ENCODE data around the gene REM2. TPM values are rescaled to one million over a fixed set of nuclear protein-coding genes. Genes with fewer than 3 reads are reported as not detected.

REM2 gene
- total RNA-seq, 1 experiment from 2014 or later, result 0.47 TPM

DNA sequence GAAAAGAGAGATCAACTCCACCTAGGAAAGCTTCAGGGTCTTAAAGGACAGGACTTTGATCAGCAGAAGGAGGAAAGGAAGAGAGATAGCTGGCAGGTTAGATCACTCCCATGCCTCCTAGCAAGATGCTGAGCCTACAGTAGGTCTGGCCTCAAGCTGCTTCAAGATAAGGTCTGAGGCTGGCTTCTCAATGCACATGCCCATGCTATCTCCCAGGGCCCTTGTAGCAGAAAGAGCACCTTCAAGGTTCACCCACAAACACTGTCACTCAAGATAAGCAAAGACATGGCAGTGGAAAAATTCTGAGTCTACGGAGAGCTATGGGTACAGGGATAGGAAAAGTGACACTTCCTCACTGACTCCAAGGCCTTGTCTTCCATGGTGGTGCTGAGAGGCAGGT, 14.3 kb downstream of the REM2 start (continued):
- TF ChIP-seq FOSL1 (IDR thresholded peaks at IDR 0.05; ENCODE audit: low read depth) (no peak), EZH2phosphoT487 (IDR thresholded peaks at IDR 0.05; ENCODE audit: borderline replicate concordance) (no peak), SRF (IDR thresholded peaks at IDR 0.05; ENCODE audit: low read depth) (no peak), EZH2 (IDR thresholded peaks at IDR 0.05) (no peak), ZFX (IDR thresholded peaks at IDR 0.05) (no peak)
- TF ChIP-seq, protein P1, sequence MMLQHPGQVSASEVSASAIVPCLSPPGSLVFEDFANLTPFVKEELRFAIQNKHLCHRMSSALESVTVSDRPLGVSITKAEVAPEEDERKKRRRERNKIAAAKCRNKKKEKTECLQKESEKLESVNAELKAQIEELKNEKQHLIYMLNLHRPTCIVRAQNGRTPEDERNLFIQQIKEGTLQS (IDR thresholded peaks at IDR 0.05), result no peak

DNA sequence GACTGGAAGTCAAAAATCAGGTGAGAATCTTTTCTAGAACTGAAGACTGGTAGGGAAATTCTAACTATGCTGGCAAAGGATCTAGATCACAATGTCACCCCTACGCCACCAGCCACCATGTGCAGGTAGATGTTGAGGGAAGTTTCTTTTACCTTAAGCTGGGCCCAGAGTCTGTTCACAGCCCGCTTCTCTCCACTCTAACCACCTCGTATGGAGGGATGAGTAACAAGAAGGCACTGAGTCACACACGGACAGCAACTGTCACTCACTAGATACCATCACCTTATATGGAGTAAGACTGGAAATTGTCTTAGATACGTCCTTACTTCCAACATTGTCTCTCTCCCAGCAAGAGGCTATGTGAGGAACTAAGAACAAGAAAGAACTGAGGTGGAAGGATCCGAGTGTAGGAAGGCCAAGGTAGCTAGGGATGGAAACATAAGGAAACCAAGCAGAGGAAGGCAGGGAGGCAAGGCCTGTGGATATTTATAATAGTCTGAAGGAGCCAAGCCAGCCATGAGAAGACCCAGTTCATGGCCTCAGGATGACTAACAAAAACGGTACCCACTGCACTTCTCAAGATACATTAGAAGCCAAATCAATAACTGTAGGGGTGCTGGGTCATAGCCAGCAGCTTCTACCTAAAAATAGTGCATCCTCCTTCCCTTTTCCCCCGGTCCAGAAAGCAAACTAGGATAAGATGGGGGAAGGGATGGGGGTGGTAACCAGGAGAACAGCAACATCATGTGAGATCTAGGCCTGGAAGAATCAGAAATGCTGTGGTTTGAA, 15.5 kb downstream of the REM2 start:
- Histone ChIP-seq H2AFZ (ENCODE audit: low read depth, low read length, poor library complexity, severe bottlenecking) (no peak overlapping the region), H3K4me1 (ENCODE audit: control insufficient read depth in 1 of 2, insufficient read depth in 2 of 2, low read length in 2 of 2) (peaks cover 0 to 22% of the 10 kb centered on the region in 2 experiments; a peak in 2 of 4 replicates), H3K9me2 (ENCODE audit: insufficient read depth) (no peaks in the 10 kb centered on the region), H3K36me3 (ENCODE audit: control insufficient read depth in 1 of 2, insufficient read depth in 2 of 2, low read length in 2 of 2) (peaks cover 14 to 21% of the 10 kb centered on the region in 2 experiments; a peak in 3 of 4 replicates), H4K20me1 (ENCODE audit: insufficient read depth) (no peaks in the 10 kb centered on the region), H3K9ac (ENCODE audit: low read length) (peak overlapping the region; percentile 16; the same call in 1 of the 2 replicates), H3K79me2 (ENCODE audit: insufficient read depth, low read length) (no peaks in the 10 kb centered on the region), H3K4me3 (replicated peaks in 1 of 2; ENCODE audit: low read depth in 1 of 2, low read length in 2 of 2) (no peak overlapping the region), H3K9me3 (ENCODE audit: control insufficient read depth in 1 of 2, insufficient read depth in 1 of 2, low read depth in 1 of 2, low read length in 2 of 2) (no peaks in the 10 kb centered on the region), H3K27me3 (ENCODE audit: insufficient read depth, low read length) (no peaks in the 10 kb centered on the region), H3K27ac (ENCODE audit: low read depth, low read length) (no peak overlapping the region), H3K4me2 (ENCODE audit: low read length) (peak overlapping the region; percentile 53)
- ATAC-seq (peak; percentile 59), DNase-seq (ENCODE audit: low read depth, low spot score) (no peak)
- TF ChIP-seq TCF7L2 (IDR thresholded peaks at IDR 0.05; ENCODE audit: borderline replicate concordance, extremely low read depth, insufficient read depth, insufficient read length), result no peak
- TF ChIP-seq POLR2A (IDR thresholded peaks at IDR 0.05; ENCODE audit: borderline replicate concordance, extremely low read depth, insufficient read depth, insufficient read length), result no peak
- TF ChIP-seq JUND (IDR thresholded peaks at IDR 0.05), result no peak
- no peak for TF ChIP-seq YY1 (IDR thresholded peaks at IDR 0.05; ENCODE audit: extremely low read depth, insufficient replicate concordance, low read depth, low read length)
- 0 out of 2 replicates have a peak, but pooled peaks have one; percentile 23 for TF ChIP-seq FOSL1 (IDR thresholded peaks at IDR 0.05; ENCODE audit: low read depth)
- peak; percentile 83 for TF ChIP-seq SRF (IDR thresholded peaks at IDR 0.05; ENCODE audit: low read depth)
- TF ChIP-seq, protein P2, sequence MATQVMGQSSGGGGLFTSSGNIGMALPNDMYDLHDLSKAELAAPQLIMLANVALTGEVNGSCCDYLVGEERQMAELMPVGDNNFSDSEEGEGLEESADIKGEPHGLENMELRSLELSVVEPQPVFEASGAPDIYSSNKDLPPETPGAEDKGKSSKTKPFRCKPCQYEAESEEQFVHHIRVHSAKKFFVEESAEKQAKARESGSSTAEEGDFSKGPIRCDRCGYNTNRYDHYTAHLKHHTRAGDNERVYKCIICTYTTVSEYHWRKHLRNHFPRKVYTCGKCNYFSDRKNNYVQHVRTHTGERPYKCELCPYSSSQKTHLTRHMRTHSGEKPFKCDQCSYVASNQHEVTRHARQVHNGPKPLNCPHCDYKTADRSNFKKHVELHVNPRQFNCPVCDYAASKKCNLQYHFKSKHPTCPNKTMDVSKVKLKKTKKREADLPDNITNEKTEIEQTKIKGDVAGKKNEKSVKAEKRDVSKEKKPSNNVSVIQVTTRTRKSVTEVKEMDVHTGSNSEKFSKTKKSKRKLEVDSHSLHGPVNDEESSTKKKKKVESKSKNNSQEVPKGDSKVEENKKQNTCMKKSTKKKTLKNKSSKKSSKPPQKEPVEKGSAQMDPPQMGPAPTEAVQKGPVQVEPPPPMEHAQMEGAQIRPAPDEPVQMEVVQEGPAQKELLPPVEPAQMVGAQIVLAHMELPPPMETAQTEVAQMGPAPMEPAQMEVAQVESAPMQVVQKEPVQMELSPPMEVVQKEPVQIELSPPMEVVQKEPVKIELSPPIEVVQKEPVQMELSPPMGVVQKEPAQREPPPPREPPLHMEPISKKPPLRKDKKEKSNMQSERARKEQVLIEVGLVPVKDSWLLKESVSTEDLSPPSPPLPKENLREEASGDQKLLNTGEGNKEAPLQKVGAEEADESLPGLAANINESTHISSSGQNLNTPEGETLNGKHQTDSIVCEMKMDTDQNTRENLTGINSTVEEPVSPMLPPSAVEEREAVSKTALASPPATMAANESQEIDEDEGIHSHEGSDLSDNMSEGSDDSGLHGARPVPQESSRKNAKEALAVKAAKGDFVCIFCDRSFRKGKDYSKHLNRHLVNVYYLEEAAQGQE (IDR thresholded peaks at IDR 0.05; ENCODE audit: low read depth), result no peak
- TF ChIP-seq SIN3A (IDR thresholded peaks at IDR 0.05; ENCODE audit: low read depth), result no peak
- TF ChIP-seq EZH2phosphoT487 (IDR thresholded peaks at IDR 0.05; ENCODE audit: borderline replicate concordance), result no peak
- TF ChIP-seq, protein P3, sequence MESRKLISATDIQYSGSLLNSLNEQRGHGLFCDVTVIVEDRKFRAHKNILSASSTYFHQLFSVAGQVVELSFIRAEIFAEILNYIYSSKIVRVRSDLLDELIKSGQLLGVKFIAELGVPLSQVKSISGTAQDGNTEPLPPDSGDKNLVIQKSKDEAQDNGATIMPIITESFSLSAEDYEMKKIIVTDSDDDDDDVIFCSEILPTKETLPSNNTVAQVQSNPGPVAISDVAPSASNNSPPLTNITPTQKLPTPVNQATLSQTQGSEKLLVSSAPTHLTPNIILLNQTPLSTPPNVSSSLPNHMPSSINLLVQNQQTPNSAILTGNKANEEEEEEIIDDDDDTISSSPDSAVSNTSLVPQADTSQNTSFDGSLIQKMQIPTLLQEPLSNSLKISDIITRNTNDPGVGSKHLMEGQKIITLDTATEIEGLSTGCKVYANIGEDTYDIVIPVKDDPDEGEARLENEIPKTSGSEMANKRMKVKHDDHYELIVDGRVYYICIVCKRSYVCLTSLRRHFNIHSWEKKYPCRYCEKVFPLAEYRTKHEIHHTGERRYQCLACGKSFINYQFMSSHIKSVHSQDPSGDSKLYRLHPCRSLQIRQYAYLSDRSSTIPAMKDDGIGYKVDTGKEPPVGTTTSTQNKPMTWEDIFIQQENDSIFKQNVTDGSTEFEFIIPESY (IDR thresholded peaks at IDR 0.05; ENCODE audit: extremely low read depth, insufficient replicate concordance, low read length), result no peak
- TF ChIP-seq SP1 (IDR thresholded peaks at IDR 0.05; ENCODE audit: low read depth), result no peak
- no peak for TF ChIP-seq ELF1 (IDR thresholded peaks at IDR 0.05; ENCODE audit: borderline replicate concordance, low read depth)
- TF ChIP-seq POLR2AphosphoS5 (IDR thresholded peaks at IDR 0.05; ENCODE audit: low read depth, low read length), result no peak
- no peak for TF ChIP-seq EGR1 (IDR thresholded peaks at IDR 0.05; ENCODE audit: low read depth)
- no peak for TF ChIP-seq EZH2 (IDR thresholded peaks at IDR 0.05)
- no peak for TF ChIP-seq ZNF274 (IDR thresholded peaks at IDR 0.05; ENCODE audit: low read depth, low read length)
- ChIA-PET CTCF (interaction anchor here (2.0 to 2.3 kb wide), 2 partner anchors 76 to 245 kb away, joined by 5 to 8 read pairs; no protein-coding TSS in a partner anchor), RAD21 (ENCODE audit: low non-redundant PET in 1 of 2, low total read pairs in 2 of 2, uncharacterized antibody in 2 of 2, unreplicated experiment in 2 of 2) (no interaction called here), POLR2A (no interaction called here)
- no TSS peak for BruUV-seq (replicated peaks)
- intact Hi-C loops (cut with micrococcal nuclease), result no loop called here

Data from HCT116 (cell line).